HG03378 (cell line): ENCODE measurements around the gene POMC.
"Not testable (repeated sequence)": the region's sequence is repeated elsewhere in the genome, so short reads cannot be mapped to it uniquely, and the experiment has no call there.

Experiments used
- ATAC-seq: cut with Tn5 transposase; IDR thresholded peaks from one replicate; pipeline ENCODE4 v1.9.1; 2021; ENCODE audit warnings: mild to moderate bottlenecking, moderate library complexity; ENCODE audit not compliant: unreplicated experiment

POMC gene

GRCh38 chr2:25168256-25169072 lies at the start of gene POMC:
Gene POMC, minus strand, starts transcription at chr2:25168580. Its CDS starts 3,808 bp downstream, at chr2:25164772.
- ATAC-seq, result no peak

- ATAC-seq, result no peak
Measured at GRCh38 chr2:25218100-25218499, 49.7 kb upstream of the POMC start.

- no peak for ATAC-seq
Measured at GRCh38 chr2:25215948-25216679, 47.7 kb upstream of the POMC start.

GRCh38 chr2:25215232-25215631 lies 46.9 kb upstream of the POMC start:
- no peak for ATAC-seq

DNA sequence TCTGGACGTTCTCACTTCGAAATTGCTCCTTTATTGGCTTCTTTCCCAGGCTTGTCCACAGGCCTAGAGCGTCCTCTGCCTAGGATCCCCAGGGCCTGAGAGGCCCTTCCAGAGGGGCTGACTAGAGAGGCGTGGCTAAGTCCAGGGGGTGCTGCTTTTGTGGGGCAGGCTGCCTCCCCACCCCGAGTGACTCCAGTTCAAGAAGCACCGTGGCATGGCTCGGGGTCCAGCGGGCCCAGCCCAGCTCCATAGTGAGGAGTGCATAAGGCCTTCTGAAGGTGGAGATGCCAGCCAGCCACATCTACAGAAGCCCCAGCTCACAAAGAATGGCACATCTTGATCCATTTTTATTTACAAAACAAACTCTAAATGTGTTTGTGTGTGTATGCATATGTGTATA lies 44.8 kb upstream of the POMC start:
- no peak for ATAC-seq

GRCh38 chr2:25210923-25211322 lies 42.5 kb upstream of the POMC start:
- ATAC-seq, result not testable (repeated sequence)

GRCh38 chr2:25207078-25207545 lies 38.7 kb upstream of the POMC start:
- ATAC-seq, result no peak

GRCh38 chr2:25204190-25204838 lies 35.9 kb upstream of the POMC start:
- ATAC-seq, result no peak

- no peak for ATAC-seq
Measured at GRCh38 chr2:25202275-25202674, 33.9 kb upstream of the POMC start.

GRCh38 chr2:25201794-25202193 lies 33.4 kb upstream of the POMC start:
- ATAC-seq, result no peak

GRCh38 chr2:25201265-25201664 lies 32.9 kb upstream of the POMC start:
- no peak for ATAC-seq

DNA sequence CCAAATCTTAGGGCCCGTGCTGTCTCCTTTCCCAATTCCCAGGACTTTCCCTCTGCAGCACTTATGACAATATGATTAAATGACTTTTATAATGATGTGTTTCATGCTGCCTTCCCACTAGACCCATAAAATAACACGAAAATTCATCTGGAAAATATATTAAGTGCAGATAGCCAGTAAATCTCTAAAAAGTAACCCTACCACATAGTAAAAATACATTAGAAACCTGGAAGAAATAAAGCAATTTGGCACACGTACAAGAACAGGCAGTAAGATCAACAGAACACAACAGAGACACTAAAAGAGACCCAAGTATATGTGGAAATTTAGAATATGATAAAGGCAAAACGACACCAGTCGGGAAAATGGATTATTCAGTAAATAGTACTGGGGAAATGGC lies 30.2 kb upstream of the POMC start:
- ATAC-seq, result no peak

DNA sequence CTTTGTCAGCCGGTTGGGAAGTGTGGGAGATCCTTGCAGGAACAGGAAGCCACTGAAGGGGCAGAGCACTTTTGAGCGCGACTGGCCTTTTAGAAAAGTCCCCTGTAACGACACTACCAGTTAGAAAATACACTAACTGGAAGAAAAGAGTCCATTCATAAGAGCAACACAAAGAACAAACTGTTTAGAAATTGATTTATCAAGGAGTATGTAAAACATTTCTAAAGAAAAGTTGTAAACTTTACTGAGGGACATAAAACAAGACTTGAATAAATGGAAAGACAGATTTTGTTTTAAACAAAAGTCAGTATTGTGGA lies 29.8 kb upstream of the POMC start:
- ATAC-seq, result no peak

- no peak for ATAC-seq
Measured at GRCh38 chr2:25197336-25198208, 29.2 kb upstream of the POMC start.

GRCh38 chr2:25194576-25195122 lies 26.3 kb upstream of the POMC start:
- no peak for ATAC-seq

GRCh38 chr2:25190536-25190935 lies 22.2 kb upstream of the POMC start:
- ATAC-seq, result no peak

DNA sequence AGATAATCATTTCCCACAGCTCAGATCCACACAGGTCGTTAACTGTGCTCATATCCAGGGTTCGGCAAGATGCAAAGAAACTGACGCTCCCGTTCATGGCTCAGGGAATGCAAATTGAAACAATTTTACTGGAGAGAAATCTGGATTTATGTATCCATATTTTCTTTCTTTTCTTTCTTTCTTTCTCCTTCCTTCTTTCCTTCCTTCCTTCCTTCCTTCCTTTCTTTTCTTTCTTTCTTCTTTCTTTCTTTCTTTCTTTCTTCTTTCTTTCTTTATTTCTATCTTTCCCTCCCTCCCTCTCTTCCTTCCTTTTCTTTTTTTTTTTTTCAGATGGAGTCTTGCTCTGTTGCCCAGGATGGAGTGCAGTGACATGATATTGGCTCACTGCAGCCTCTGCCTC lies 20.0 kb upstream of the POMC start:
- ATAC-seq, result no peak

GRCh38 chr2:25187729-25188350 lies 19.5 kb upstream of the POMC start:
- no peak for ATAC-seq

- no peak for ATAC-seq
Measured at GRCh38 chr2:25184254-25184653, 15.9 kb upstream of the POMC start.

DNA sequence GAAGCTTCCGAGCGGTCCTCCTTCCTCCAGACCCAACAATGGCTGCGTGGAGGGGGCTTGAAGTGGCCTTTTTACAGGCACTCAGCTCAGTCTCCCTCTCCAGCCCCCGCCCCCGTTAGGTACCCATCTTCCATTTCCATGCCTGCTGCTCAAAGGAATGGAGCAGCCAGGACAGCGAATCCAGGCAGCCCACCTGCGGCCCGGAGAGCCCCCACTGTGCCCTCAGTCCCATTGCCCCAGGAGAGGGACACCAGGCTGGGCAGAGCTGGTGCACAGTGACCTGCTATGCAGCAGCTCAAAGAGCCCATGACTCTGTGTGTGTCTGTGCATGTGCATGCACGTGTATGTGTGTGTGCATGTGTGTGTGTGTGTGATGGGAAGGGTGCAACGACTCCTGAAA lies 10.6 kb upstream of the POMC start:
- no peak for ATAC-seq
